Measurements from ENCODE around the gene INF2. TPM values are rescaled to one million over a fixed set of nuclear protein-coding genes. Genes with fewer than 3 reads are reported as not detected.

INF2 gene
- total RNA-seq, 1 experiment from 2014 or later = 70.8 TPM

- Histone ChIP-seq H3K36me3 (ENCODE audit: control insufficient read depth, insufficient read depth, low read length) (no peaks in the 10 kb centered on the region), H3K4me1 (peaks cover 51% of the 10 kb centered on the region), H3K9me3 (no peaks in the 10 kb centered on the region), H3K27me3 (replicated peaks; ENCODE audit: control insufficient read depth, insufficient read depth, low read length) (no peaks in the 10 kb centered on the region), H3K4me3 (ENCODE audit: low read depth, low read length) (peak overlapping the region; percentile 90)
- H3K27me3 Mint-ChIP-seq (ENCODE audit: insufficient read depth, unreplicated experiment) = no peaks in the 10 kb centered on the region
- H3K9me3 Mint-ChIP-seq (ENCODE audit: unreplicated experiment) = no peaks in the 10 kb centered on the region
- peak overlapping the region; percentile 96 for H3K27ac Mint-ChIP-seq (ENCODE audit: unreplicated experiment)
- no TSS peak for BruUV-seq (replicated peaks)
- TF ChIP-seq CTCF (IDR thresholded peaks at IDR 0.05; ENCODE audit: insufficient read depth in 1 of 2, low read depth in 1 of 2, low read length in 1 of 2, severe bottlenecking in 1 of 2, unreplicated experiment in 1 of 2) = no peak
- intact Hi-C loops (cut with micrococcal nuclease; ENCODE audit: unreplicated experiment) = loop anchor here (2.0 to 5.0 kb wide), 2 partner anchors 36 to 65 kb away; partner anchors contain the start of gene SIVA1
- H3K4me1 Mint-ChIP-seq (ENCODE audit: low read depth, unreplicated experiment) = peaks cover 39% of the 10 kb centered on the region
- peak; percentile 95 to 97 for DNase-seq
- peaks cover 10% of the 10 kb centered on the region for H3K36me3 Mint-ChIP-seq (ENCODE audit: insufficient read depth, unreplicated experiment)
- CTCF ChIA-PET = interaction anchor here (0.7 to 2.1 kb wide), 5 partner anchors 10 to 65 kb away, joined by 3 to 11 read pairs (median 3); no protein-coding TSS in a partner anchor
- peak overlapping the region; percentile 77 for H3K4me3 Mint-ChIP-seq (ENCODE audit: unreplicated experiment)
- POLR2A ChIA-PET = interaction anchor here (0.5 to 2.6 kb wide), 11 partner anchors 8 to 596 kb away, joined by 3 to 23 read pairs (median 4); partner anchors contain the start of gene SIVA1
Measured at GRCh38 chr14:104687601-104688504, 1.6 kb upstream of the INF2 start.

- intact Hi-C loops (cut with micrococcal nuclease; ENCODE audit: unreplicated experiment) = loop anchor here (2.0 to 5.0 kb wide), 2 partner anchors 36 to 64 kb away; partner anchors contain the start of gene SIVA1
- TSS peak; percentile 56 for BruUV-seq (replicated peaks)
- Mint-ChIP-seq H3K9me3 (ENCODE audit: unreplicated experiment) (no peaks in the 10 kb centered on the region), H3K36me3 (ENCODE audit: insufficient read depth, unreplicated experiment) (peaks cover 10% of the 10 kb centered on the region), H3K27me3 (ENCODE audit: insufficient read depth, unreplicated experiment) (no peaks in the 10 kb centered on the region), H3K4me1 (ENCODE audit: low read depth, unreplicated experiment) (peaks cover 32% of the 10 kb centered on the region), H3K4me3 (ENCODE audit: unreplicated experiment) (peak overlapping the region; percentile 77), H3K27ac (ENCODE audit: unreplicated experiment) (peak overlapping the region; percentile 96)
- no peaks in the 10 kb centered on the region for H3K9me3 ChIP-seq
- no peaks in the 10 kb centered on the region for H3K36me3 ChIP-seq (ENCODE audit: control insufficient read depth, insufficient read depth, low read length)
- H3K4me1 ChIP-seq = peaks cover 45% of the 10 kb centered on the region
- TF ChIP-seq CTCF (IDR thresholded peaks at IDR 0.05; ENCODE audit: insufficient read depth in 1 of 2, low read depth in 1 of 2, low read length in 1 of 2, severe bottlenecking in 1 of 2, unreplicated experiment in 1 of 2) = no peak
- H3K27me3 ChIP-seq (replicated peaks; ENCODE audit: control insufficient read depth, insufficient read depth, low read length) = no peaks in the 10 kb centered on the region
- ChIA-PET CTCF (interaction anchor here (0.7 to 2.1 kb wide), 3 partner anchors 11 to 47 kb away, joined by 3 to 10 read pairs (median 3); no protein-coding TSS in a partner anchor), POLR2A (interaction anchor here (0.8 to 2.6 kb wide), 6 partner anchors 9 to 571 kb away, joined by 3 to 23 read pairs (median 8); partner anchors contain the start of gene SIVA1)
- peak overlapping the region; percentile 90 for H3K4me3 ChIP-seq (ENCODE audit: low read depth, low read length)
- DNase-seq = peak; percentile 48 to 58
Measured at GRCh38 chr14:104688505-104689108, 811 bp upstream of the INF2 start.
